Measurements from ENCODE around the gene LDHD. TPM values are rescaled to one million over a fixed set of nuclear protein-coding genes. Genes with fewer than 3 reads are reported as not detected.
A peak's percentile ranks its signal among the peaks of the same experiment; 100 is the strongest.

Gene LDHD
- total and polyA plus RNA-seq, 9 of the 15 experiments (the other 6 are each of a cell fraction or from before 2014, with no cell fraction given), result 0.19 to 0.86 (median 0.54) TPM; not detected in 3

GRCh38 chr16:75063549-75064088 lies 53.0 kb downstream of the LDHD start:
- H3K27ac ChIP-seq (ENCODE audit: extremely low read depth, low read depth, low read length), result peak overlapping the region; percentile 84
- H3K4me1 ChIP-seq (replicated peaks in 1 of 2; ENCODE audit: control insufficient read depth in 2 of 2, insufficient read depth in 2 of 2, low read length in 2 of 2), result peaks cover 43 to 85% of the 10 kb centered on the region in 2 experiments
- H3K27me3 ChIP-seq (ENCODE audit: control insufficient read depth in 2 of 2, insufficient read depth in 2 of 2, low read length in 2 of 2), result no peaks in the 10 kb centered on the region
- FAIRE-seq (no peak), ATAC-seq (no peak), DNase-seq (ENCODE audit: extremely low read depth in 1 of 4, low spot score in 3 of 4) (no peak)
- BruUV-seq (replicated peaks), result no TSS peak
- in situ Hi-C loops (cut with MboI) (no loop called here), intact Hi-C loops (cut with micrococcal nuclease) (loop anchor here (2.0 kb wide), 2 partner anchors 47 to 61 kb away; no protein-coding TSS in a partner anchor)
- H3K36me3 ChIP-seq (ENCODE audit: control insufficient read depth, insufficient read depth, low read length), result no peaks in the 10 kb centered on the region
- H4K20me1 ChIP-seq (replicated peaks; ENCODE audit: control insufficient read depth, insufficient read depth, low read length), result no peaks in the 10 kb centered on the region
- CTCF ChIA-PET (ENCODE audit: low intra/inter-chr PET ratio), result no interaction called here
- H3K9ac ChIP-seq (ENCODE audit: insufficient read depth in 1 of 2, low read depth in 2 of 2, low read length in 2 of 2), result peak overlapping the region; percentile 39 to 62; a peak in 2 of 4 replicates
- peak overlapping the region; percentile 68 for H3K4me2 ChIP-seq (ENCODE audit: insufficient read depth, low read length)
- no peaks in the 10 kb centered on the region for H3K9me1 ChIP-seq (ENCODE audit: control insufficient read depth, insufficient read depth, low read length)
- H2AFZ ChIP-seq (ENCODE audit: low read depth, low read length), result peak overlapping the region; percentile 33; the same call in 1 of the 2 replicates
- WGBS (ENCODE audit: insufficient coverage, low coverage, missing lambda C conversion rate), result 66% methylated on average over 8 of the region's 8 CpGs
- TF ChIP-seq CTCF (IDR thresholded peaks at IDR 0.05 in 2 of 3, conservative IDR thresholded peaks at IDR 0.05 in 1 of 3; ENCODE audit: insufficient read depth in 2 of 3, low read depth in 1 of 3, low read length in 3 of 3) (0 out of 6 replicates have a peak, but pooled peaks of 1 of the 3 experiments have one; percentile 18), SMARCC2 (IDR thresholded peaks at IDR 0.05; ENCODE audit: low read depth) (no peak), MXD1 (CRISPR knock-in tag; IDR thresholded peaks at IDR 0.05; ENCODE audit: borderline replicate concordance, poor library complexity, severe bottlenecking) (no peak)
- H3K4me3 ChIP-seq, result no peak overlapping the region
- peaks cover 98% of the 10 kb centered on the region for H3K79me2 ChIP-seq (ENCODE audit: control insufficient read depth, insufficient read depth, low read length)
- H3K9me3 ChIP-seq (replicated peaks; ENCODE audit: control insufficient read depth, insufficient read depth, low read depth, low read length), result no peaks in the 10 kb centered on the region
- POLR2A ChIA-PET, result interaction anchor here (0.5 to 5.1 kb wide), 6 partner anchors 9 to 68 kb away, joined by 3 to 25 read pairs (median 4); no protein-coding TSS in a partner anchor
